Activated CD4-positive, alpha-beta T cell treated with anti-CD3 and anti-CD28 coated beads for 4 hours (primary cell): ENCODE results near the gene SETD1A.

Experiments
- DNase-seq, 2 donors: peaks; one replicate each; pipeline ENCODE4 v3.0.0-alpha.2; 2020

The SETD1A gene

GRCh38 chr16:30957456-30958174 is at the start of gene SETD1A:
Gene SETD1A, plus strand, starts transcription at chr16:30957754. Its CDS starts 978 bp downstream, at chr16:30958732.
- peak; percentile 97 to 99 for DNase-seq

GRCh38 chr16:30910427-30911029 is 47.0 kb upstream of the SETD1A start:
- no peak for DNase-seq

- no peak for DNase-seq
Measured at GRCh38 chr16:30912794-30913412, 44.7 kb upstream of the SETD1A start.

GRCh38 chr16:30914830-30915229 is 42.7 kb upstream of the SETD1A start:
- DNase-seq = no peak

GRCh38 chr16:30918614-30919013 is 38.9 kb upstream of the SETD1A start:
- DNase-seq = no peak

GRCh38 chr16:30920891-30921290 is 36.7 kb upstream of the SETD1A start:
- DNase-seq = no peak

- DNase-seq = no peak
Measured at GRCh38 chr16:30921459-30921747, 36.2 kb upstream of the SETD1A start.

GRCh38 chr16:30921748-30922419 is 35.7 kb upstream of the SETD1A start:
- DNase-seq = peak; percentile 85 to 90

GRCh38 chr16:30922420-30922959 is 35.1 kb upstream of the SETD1A start:
- peak; percentile 99 to 100 for DNase-seq

- peak; percentile 95 to 96 for DNase-seq
Measured at GRCh38 chr16:30922960-30923535, 34.5 kb upstream of the SETD1A start.

- DNase-seq = peak; percentile 26 to 40
Measured at GRCh38 chr16:30923554-30924075, 33.9 kb upstream of the SETD1A start, which contains the start of gene FBXL19. Gene FBXL19, plus strand, starts transcription at chr16:30923572. Its CDS starts 2,183 bp downstream, at chr16:30925755.

GRCh38 chr16:30924076-30924912 is 33.3 kb upstream of the SETD1A start:
- no peak for DNase-seq

- no peak for DNase-seq
Measured at GRCh38 chr16:30924913-30925631, 32.5 kb upstream of the SETD1A start.

GRCh38 chr16:30925632-30925987 is 31.9 kb upstream of the SETD1A start:
- DNase-seq = no peak

GRCh38 chr16:30925995-30926811 is 31.4 kb upstream of the SETD1A start:
- DNase-seq = no peak

GRCh38 chr16:30926937-30927788 is 30.4 kb upstream of the SETD1A start:
- no peak for DNase-seq

- DNase-seq = peak in 1 of 2 donors; percentile 26
Measured at GRCh38 chr16:30927789-30928378, 29.7 kb upstream of the SETD1A start.

- no peak for DNase-seq
Measured at GRCh38 chr16:30928390-30928789, 29.2 kb upstream of the SETD1A start.

GRCh38 chr16:30929167-30929566 is 28.4 kb upstream of the SETD1A start:
- no peak for DNase-seq
